NB4 (cell line): ENCODE results near the gene MEI1.
"Not testable (repeated sequence)": the region's sequence is repeated elsewhere in the genome, so short reads cannot be mapped to it uniquely, and the experiment has no call there.

Source experiments
- DNase-seq: peaks from one replicate; pipeline ENCODE4 v3.0.0; 2010; ENCODE audit warnings: low read depth
- H3K4me3 ChIP-seq: one replicate; pipeline ENCODE4 v1.5.1; 2011; ENCODE audit warnings: mild to moderate bottlenecking, low read depth, low read length, moderate library complexity
- MAX ChIP-seq: IDR thresholded peaks from 2 replicates; pipeline ENCODE4 v1.6.1; 2011; ENCODE audit warnings: low read depth, low read length
- MYC ChIP-seq: IDR thresholded peaks from 2 replicates; pipeline ENCODE4 v1.6.1; 2011; ENCODE audit warnings: low read depth, low read length
- POLR2A ChIP-seq: IDR thresholded peaks from 2 replicates; pipeline ENCODE4 v1.6.1; 2011; ENCODE audit warnings: mild to moderate bottlenecking; ENCODE audit not compliant: insufficient read length; ENCODE audit errors: extremely low read depth
- TF ChIP-seq, protein P1 (sequence below): IDR thresholded peaks from one replicate; pipeline ENCODE4 v1.5.1; 2012; ENCODE audit warnings: low read depth, low read length

Gene MEI1

GRCh38 chr22:41830174-41830573 is 130.9 kb downstream of the MEI1 start:
- DNase-seq: peak; percentile 28
- no peak for TF ChIP-seq POLR2A
- no peak for TF ChIP-seq MAX
- no peak for TF ChIP-seq MYC
- TF ChIP-seq, protein P1, sequence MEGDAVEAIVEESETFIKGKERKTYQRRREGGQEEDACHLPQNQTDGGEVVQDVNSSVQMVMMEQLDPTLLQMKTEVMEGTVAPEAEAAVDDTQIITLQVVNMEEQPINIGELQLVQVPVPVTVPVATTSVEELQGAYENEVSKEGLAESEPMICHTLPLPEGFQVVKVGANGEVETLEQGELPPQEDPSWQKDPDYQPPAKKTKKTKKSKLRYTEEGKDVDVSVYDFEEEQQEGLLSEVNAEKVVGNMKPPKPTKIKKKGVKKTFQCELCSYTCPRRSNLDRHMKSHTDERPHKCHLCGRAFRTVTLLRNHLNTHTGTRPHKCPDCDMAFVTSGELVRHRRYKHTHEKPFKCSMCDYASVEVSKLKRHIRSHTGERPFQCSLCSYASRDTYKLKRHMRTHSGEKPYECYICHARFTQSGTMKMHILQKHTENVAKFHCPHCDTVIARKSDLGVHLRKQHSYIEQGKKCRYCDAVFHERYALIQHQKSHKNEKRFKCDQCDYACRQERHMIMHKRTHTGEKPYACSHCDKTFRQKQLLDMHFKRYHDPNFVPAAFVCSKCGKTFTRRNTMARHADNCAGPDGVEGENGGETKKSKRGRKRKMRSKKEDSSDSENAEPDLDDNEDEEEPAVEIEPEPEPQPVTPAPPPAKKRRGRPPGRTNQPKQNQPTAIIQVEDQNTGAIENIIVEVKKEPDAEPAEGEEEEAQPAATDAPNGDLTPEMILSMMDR: no peak
- no peak overlapping the region for H3K4me3 ChIP-seq

DNA sequence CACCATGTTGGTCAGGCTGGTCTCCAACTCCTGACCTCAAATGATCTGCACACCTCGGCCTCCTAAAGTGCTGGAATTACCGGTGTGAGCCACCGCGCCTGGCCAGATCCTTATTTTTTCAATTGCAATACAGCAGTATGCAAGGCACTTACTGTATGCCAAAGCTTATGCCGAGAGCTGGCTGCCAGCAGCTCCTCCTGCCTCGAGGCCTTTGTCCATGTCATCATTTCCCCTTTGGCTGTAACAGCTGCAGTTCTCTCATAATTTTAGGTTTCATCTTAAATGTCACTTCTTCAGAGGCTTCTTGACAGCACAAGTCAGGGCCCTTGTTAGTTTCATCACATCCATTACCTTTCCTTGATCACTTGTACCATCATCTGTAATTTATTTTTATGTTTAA is 132.1 kb downstream of the MEI1 start:
- TF ChIP-seq POLR2A: no peak
- TF ChIP-seq MYC: no peak
- TF ChIP-seq MAX: no peak
- TF ChIP-seq, protein P1: no peak
- no peak overlapping the region for H3K4me3 ChIP-seq

DNA sequence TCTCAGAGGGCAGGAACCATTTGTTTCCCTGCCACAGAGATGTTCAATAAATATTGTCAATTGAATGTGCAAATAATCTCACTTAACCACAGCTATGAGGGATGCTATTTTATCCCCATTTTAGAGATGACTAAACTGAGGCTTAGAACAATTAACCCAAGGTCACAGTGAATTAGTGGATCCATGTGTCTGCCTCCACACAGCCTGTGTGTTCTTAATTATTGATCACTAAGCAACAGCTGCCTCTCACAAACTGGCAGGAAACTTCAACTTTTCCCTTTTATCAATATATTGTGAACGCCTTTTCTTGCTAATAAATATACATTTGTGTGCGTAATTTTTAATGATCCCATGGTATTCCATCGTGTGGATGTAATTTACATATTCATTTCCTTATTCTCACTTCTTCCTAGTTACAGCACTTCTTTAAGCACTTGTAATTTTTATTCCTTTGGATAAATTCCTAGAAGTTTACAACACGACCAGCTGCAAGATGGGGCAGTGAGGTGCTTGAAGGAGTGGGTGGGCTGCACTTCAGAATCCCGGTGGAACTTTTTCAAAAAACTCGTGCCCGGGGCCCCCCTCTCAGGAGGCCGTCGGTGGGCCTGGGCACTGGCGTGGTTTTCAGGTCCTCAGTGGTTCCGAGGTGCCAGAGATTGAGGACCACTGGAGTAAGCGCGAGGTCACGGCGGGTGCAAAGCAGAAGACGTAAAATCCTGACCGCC is 132.7 kb downstream of the MEI1 start:
- H3K4me3 ChIP-seq: peak overlapping the region; percentile 64
- no peak for TF ChIP-seq MAX
- no peak for TF ChIP-seq POLR2A
- DNase-seq: peak; percentile 20

More for the DNA sequence above, 132.1 kb downstream of the MEI1 start:
- DNase-seq: peak; percentile 59

GRCh38 chr22:41832553-41833368 is 133.5 kb downstream of the MEI1 start, which contains the start of gene SREBF2:
SREBF2 (plus strand) TSS chr22:41833105; CDS start chr22:41833271, 166 bp downstream.
- DNase-seq: peak; percentile 100
- H3K4me3 ChIP-seq: peak within 1 kb of the TSS; percentile 92
- TF ChIP-seq MAX (no peak), POLR2A (peak; percentile 42)

DNA sequence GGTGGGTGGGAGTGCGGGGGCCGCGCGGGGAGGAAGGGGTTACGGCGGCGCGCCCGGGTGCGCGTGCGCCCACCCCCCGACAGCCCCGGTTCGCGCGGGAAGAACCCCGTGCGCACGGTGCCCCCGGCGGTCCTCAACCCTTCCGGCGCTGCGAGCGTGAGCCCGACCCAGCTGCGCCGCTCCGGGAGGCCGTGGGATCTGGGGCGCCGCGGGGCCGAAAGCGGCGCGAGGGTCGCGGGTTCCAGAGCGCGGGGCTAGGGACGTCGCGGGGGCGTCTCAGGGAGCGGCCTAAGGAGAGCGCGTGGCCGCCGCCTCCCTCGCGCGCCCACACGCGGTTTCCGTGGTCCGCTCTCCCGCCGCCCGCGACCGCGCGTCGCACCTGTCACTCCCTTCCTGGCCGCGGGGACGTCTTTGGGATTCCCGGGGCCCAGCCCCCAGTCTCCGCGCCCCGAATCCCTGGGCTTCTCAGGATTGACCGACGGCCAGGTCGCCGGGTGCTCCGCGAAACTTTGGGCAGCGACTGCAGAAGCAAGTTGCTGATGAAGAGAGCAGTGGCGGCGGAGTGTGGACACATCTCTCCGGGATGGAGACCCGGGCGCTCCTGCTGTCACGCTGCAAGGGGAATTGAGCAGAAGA is 134.2 kb downstream of the MEI1 start:
- DNase-seq: peak; percentile 61
- peak overlapping the region; percentile 92 for H3K4me3 ChIP-seq
- TF ChIP-seq MYC (no peak; the same call in 1 of the 2 replicates), MAX (no peak), POLR2A (no peak)
- TF ChIP-seq, protein P1: no peak

DNA sequence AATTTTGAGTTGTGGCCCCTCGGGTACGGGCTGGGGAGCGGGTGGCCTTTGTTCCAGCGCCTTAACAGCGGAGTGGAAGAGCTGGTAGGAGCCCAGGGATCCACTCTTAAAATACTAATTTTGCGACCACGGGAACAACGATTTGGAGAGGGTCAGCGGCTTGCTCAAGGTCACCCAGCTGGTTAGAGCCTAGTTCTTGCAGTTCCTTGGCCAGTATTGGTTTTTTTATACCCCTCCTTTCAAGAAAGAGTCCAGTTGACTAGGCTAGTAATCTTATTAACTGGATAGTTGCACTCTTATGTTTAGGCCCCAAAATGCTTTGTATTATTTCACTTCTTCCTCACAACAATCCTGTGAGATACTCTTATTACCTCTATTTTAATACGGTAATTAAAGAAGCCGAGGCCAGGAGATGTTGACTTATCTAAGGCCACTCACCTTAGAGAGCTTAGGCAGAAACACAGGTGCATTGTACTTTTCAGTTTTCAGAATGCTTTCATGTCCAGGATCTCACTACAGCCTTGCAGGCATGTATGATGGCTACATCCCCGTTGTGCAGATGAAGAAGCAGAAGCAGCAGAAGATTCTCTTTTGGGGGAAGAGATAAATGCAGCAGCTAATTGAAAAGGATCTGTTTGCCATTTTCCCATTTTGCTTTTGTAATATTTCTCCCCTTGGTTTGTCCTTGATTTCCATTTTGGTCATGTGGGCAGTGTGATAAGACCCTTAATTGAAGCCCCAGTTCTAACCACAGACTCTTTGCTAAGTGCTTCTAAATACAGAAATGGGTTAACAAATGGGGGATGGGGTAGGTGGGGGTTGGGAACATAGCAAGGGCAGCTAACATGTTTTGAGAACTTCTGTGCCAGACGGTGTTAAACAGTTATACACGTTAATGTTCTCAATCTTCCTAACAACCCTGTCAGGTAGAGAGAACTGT is 135.0 kb downstream of the MEI1 start:
- peak overlapping the region; percentile 92 for H3K4me3 ChIP-seq
- peak; percentile 39 for DNase-seq
- TF ChIP-seq, protein P1: no peak
- no peak for TF ChIP-seq MAX
- TF ChIP-seq MYC: no peak
- no peak for TF ChIP-seq POLR2A

GRCh38 chr22:41835462-41835861 is 136.2 kb downstream of the MEI1 start:
- DNase-seq, H3K4me3 ChIP-seq: not testable (repeated sequence)
